GM18508 (cell line): ENCODE results near the gene SGPP1.
"Not testable (repeated sequence)": the region's sequence is repeated elsewhere in the genome, so short reads cannot be mapped to it uniquely, and the experiment has no call there.

Experiments
- ATAC-seq: cut with Tn5 transposase; IDR thresholded peaks from one replicate; pipeline ENCODE4 v1.9.1; 2021; ENCODE audit warnings: moderate number of reproducible peaks; ENCODE audit not compliant: insufficient read depth, unreplicated experiment

Gene SGPP1

GRCh38 chr14:63727231-63727735 lies 582 bp downstream of the SGPP1 start:
- ATAC-seq: no peak

- no peak for ATAC-seq
These were observed 1.4 kb downstream of the SGPP1 start for GRCh38 chr14:63726499-63726898.

DNA sequence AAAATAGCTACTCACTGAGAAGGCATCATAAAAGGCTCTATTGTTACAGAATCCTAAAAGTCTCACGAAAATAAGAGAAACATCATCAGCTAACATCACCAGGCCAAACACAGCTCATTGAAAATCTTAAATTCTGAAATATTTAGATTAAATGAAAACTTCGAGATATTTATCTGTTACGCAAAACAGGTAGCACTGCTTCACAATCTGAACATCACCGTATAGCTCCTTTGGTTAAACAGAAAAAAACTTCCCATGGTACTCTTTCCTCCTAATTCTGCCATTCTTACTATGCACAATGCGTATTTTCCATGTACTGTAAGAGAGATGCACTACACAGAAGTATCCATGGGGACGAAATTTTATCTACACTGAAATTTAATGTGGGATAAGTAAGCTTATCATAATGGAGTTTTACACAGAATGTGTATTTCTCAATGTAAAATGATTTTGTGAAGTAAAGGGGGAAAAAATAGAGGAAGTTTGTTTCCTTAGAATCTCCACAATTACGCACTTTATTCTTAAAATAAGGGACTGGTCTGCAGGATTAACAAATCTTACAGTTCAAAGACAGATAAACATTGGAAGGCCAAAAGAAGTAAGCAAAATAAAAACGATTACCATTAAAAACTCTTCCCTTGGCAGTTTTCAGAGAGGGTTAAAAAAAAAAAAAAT lies 1.9 kb downstream of the SGPP1 start:
- no peak for ATAC-seq

DNA sequence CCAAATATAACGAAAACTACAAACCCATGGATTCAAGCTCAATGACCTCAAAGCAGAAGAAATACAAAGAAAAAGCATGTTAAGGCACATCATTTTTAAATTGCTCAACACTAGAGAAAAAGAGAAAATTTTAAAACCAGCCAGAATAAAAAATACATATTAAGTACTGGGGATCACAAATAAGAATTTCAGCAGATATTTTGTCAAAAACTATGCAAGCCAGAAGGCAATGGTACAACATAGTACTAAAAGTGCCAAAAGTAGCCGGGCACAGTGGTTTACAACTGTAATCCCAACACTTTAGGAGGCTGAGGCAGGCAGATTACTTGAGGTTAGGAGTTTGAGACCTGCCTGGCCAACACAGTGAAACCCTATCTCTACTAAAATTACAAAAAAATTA lies 10.2 kb downstream of the SGPP1 start:
- ATAC-seq: no peak

- ATAC-seq: no peak
These were observed 12.5 kb downstream of the SGPP1 start for GRCh38 chr14:63715360-63715759.

DNA sequence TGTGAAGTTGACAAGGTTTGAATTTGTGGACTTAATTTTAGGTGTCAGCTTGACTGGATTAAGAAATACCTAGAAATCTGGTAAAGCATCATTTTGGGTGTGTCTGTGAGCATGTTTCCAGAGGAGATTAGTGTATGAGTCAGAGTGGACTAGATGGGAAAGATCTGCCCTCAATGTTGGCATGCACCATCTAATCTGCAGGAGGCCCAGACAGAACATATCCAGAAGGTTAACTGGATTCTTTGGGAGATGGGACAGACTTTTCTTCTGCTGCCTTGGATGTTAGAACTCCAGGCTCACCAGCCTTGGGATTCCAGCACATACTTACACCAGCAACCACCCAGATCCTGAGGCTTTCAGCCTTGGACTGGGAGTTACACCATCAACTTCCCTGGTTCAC lies 14.1 kb downstream of the SGPP1 start:
- ATAC-seq: no peak

GRCh38 chr14:63713058-63713457 lies 14.8 kb downstream of the SGPP1 start:
- no peak for ATAC-seq

DNA sequence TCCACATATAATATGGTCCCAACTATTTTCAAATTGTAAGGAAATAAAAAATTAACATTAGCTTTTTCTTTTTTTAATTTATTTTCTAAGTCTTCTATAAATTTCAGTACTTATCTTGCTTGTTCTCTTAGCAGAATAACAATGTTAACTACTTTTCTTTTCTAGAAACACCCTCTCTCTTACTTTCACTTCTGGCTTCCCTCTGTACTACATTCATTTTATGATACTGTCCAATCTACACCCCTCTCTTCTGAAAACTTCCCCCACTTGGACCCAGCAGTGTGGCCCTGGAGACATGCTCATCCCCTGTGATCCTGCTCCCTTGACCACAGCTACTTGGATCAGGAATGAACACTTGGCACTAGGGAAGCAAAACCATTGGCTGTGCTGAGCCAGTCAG lies 15.7 kb downstream of the SGPP1 start:
- ATAC-seq: no peak

DNA sequence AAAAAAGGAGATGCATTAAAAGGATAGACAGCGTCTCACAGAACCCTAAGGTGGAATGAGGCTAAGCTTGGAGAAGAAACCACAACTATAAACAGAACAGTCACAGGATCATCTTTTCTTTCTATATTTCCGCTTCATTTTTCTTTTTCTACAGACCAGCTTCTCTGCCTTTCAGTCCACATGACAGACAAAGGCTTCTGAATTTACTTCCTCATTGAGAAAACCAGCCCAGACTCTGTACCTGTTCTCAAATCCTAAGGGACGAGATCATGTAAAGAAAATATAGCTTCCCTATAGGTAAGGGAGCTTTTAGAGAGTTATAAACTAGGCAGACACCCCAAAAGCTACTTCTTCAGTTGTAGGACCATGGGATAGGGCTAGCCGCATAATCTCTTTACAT lies 17.4 kb downstream of the SGPP1 start:
- no peak for ATAC-seq

DNA sequence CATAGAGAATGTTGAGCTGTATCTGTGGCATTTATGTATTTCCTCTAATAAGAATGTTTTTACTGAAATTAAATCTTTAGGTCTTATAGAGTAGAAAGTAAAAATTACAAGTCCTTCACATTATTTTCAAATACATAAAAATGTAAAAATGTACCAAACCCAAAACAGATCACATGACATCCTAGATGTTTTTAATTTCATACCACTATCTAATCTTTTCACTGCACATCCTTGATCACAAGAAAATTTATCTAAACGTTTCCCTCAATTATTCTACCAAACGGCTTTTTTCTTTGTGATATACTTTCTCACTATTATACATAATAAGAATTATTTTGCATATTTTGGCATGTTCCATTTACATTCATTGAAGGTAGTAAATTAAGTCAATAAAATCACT lies 18.3 kb downstream of the SGPP1 start:
- ATAC-seq: no peak

- ATAC-seq: no peak
These were observed 20.6 kb downstream of the SGPP1 start for GRCh38 chr14:63707216-63707615.

DNA sequence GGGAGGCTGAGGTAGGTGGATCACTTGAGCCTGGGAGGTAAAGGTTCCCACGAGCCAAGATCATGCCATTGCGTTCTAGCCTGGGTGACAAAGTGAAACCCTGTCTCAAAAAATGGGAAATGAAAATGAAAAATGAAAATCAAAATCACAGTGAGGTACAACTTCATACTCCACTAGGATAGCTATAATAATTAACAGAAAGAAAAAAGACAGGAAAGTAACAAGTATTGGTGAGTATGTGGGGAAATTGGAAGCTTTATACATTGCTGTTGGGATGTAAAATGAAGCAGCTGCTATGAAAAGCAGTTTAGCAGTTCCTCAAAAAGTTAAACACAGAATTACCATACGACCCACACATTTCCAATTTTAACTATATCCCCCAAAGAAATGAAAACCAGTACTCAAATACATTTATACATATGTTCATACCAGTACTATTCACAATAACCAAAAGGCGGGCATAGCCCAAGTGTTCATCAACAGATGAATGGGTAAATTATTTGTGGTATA lies 22.2 kb downstream of the SGPP1 start:
- peak; percentile 62 for ATAC-seq

GRCh38 chr14:63702530-63702929 lies 25.3 kb downstream of the SGPP1 start:
- not testable (repeated sequence) for ATAC-seq

DNA sequence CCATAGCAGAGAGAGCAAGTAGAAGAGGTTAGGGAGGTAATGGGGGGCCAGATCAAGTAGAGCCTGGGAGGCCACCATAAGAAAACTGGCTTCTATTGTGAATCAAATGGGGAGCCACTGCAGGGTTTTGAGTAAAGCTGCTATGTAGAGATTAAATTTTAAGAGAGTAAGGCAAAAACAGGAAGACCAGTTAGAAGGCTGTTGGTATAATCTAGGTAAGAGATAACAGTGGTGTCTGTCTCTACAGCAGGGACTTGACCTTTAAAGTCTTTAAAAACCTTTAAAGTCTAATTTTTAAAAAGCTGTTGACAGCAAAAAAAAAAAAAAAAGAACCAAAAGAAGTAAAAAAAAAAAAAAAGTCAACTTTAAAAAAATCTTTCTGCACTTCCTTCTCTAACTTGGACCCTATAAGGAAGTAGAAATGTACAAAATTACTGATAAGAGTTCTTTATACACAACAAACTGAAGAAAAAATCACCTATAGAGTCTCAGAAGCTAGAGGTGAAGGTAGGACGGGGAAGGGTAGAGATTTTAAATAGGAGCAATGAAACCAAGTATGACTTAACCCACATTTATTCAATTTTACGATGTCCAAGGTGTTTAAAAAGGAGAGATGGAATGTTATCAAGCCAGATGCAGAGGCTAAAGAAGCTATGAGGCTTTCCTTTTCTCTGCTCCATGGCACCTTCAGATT lies 26.1 kb downstream of the SGPP1 start:
- ATAC-seq: no peak

- no peak for ATAC-seq
These were observed 35.4 kb downstream of the SGPP1 start for GRCh38 chr14:63692310-63693020.

GRCh38 chr14:63689132-63689531 lies 38.7 kb downstream of the SGPP1 start:
- no peak for ATAC-seq

GRCh38 chr14:63686926-63687325 lies 40.9 kb downstream of the SGPP1 start:
- ATAC-seq: no peak

GRCh38 chr14:63685401-63685800 lies 42.5 kb downstream of the SGPP1 start:
- ATAC-seq: no peak

GRCh38 chr14:63682727-63683593 lies 44.9 kb downstream of the SGPP1 start:
- no peak for ATAC-seq

DNA sequence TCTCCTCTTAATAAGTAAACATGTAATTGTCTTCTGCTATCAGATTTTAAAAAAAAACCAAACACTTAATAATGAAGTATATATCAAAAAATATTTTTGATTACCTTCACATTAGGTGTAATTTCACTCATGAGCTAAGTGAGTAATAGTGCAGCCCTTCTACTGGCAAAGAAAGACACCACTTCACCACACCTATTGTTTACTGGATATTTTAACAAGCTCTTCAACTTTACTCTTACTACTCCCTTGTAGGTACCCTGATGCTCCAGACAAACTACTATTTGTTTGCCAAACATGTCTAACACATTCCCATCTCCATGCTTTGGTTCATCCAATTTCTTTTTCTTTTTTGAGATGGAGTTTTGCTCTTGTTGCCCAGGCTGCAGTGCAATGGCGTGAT lies 49.3 kb downstream of the SGPP1 start:
- ATAC-seq: no peak
